Activated CD4-positive, CD25-positive, alpha-beta regulatory T cell treated with anti-CD3 and anti-CD28 coated beads, Interleukin-2, amount 50 U/mL, for 72 hours (primary cell): Measurements from ENCODE around the gene ELAPOR1.

ENCODE experiments used
- DNase-seq: peaks from one replicate; pipeline ENCODE4 v3.0.0; 2021

Gene ELAPOR1

GRCh38 chr1:109113590-109114341, at the start of gene ELAPOR1:
Gene ELAPOR1 (plus strand): TSS chr1:109114115. CDS start chr1:109114184, 69 bp downstream.
- peak; percentile 72 for DNase-seq

- no peak for DNase-seq
Measured at GRCh38 chr1:109065137-109065536, 48.8 kb upstream of the ELAPOR1 start.

GRCh38 chr1:109067883-109068282, 46.0 kb upstream of the ELAPOR1 start:
- no peak for DNase-seq

GRCh38 chr1:109069294-109069693, 44.6 kb upstream of the ELAPOR1 start:
- no peak for DNase-seq

- DNase-seq: peak; percentile 89
Measured at GRCh38 chr1:109075531-109076490, 38.1 kb upstream of the ELAPOR1 start, which contains the start of gene TAF13. Gene TAF13 (minus strand): TSS chr1:109076003. CDS start chr1:109075947, 56 bp downstream.

GRCh38 chr1:109078317-109078716, 35.6 kb upstream of the ELAPOR1 start:
- DNase-seq: no peak

- no peak for DNase-seq
Measured at GRCh38 chr1:109079240-109079622, 34.7 kb upstream of the ELAPOR1 start.

GRCh38 chr1:109080441-109081082, 33.4 kb upstream of the ELAPOR1 start:
- no peak for DNase-seq

GRCh38 chr1:109083501-109083900, 30.4 kb upstream of the ELAPOR1 start:
- no peak for DNase-seq

GRCh38 chr1:109083923-109084322, 30.0 kb upstream of the ELAPOR1 start:
- no peak for DNase-seq

- DNase-seq: no peak
Measured at GRCh38 chr1:109084563-109085517, 29.1 kb upstream of the ELAPOR1 start.

- DNase-seq: peak; percentile 33
Measured at GRCh38 chr1:109089242-109090015, 24.5 kb upstream of the ELAPOR1 start.

GRCh38 chr1:109090196-109091077, 23.5 kb upstream of the ELAPOR1 start, which contains the start of gene TMEM167B:
Gene TMEM167B (plus strand): TSS chr1:109090764. CDS start chr1:109090873, 109 bp downstream.
- peak; percentile 85 for DNase-seq

GRCh38 chr1:109091078-109091838, 22.7 kb upstream of the ELAPOR1 start:
- DNase-seq: no peak

- no peak for DNase-seq
Measured at GRCh38 chr1:109091839-109092193, 22.1 kb upstream of the ELAPOR1 start.

GRCh38 chr1:109094377-109094803, 19.5 kb upstream of the ELAPOR1 start:
- no peak for DNase-seq

GRCh38 chr1:109094871-109095270, 19.0 kb upstream of the ELAPOR1 start:
- no peak for DNase-seq

GRCh38 chr1:109095631-109096030, 18.3 kb upstream of the ELAPOR1 start:
- no peak for DNase-seq

GRCh38 chr1:109096120-109096519, 17.8 kb upstream of the ELAPOR1 start:
- DNase-seq: no peak
